PFSK-1 (cell line): Measurements from ENCODE around the gene C15orf61.

Experiments used
- POLR2AphosphoS5 ChIP-seq: IDR thresholded peaks from 2 replicates; pipeline ENCODE4 v1.6.1; 2012; ENCODE audit warnings: low read depth, mild to moderate bottlenecking, control low read depth, low read length, moderate library complexity
- TF ChIP-seq, protein P1 (sequence below), 2 experiments: IDR thresholded peaks; 2 replicates each; pipeline versions ENCODE4 v1.6.1 to v1.8.0; 2011 to 2012; ENCODE audit warnings: low read depth in 2 of 2, low read length in 2 of 2, control low read depth in 1 of 2, inconsistent platforms in 1 of 2, mild to moderate bottlenecking in 1 of 2, moderate library complexity in 1 of 2; ENCODE audit not compliant: insufficient read depth in 1 of 2

DNA sequence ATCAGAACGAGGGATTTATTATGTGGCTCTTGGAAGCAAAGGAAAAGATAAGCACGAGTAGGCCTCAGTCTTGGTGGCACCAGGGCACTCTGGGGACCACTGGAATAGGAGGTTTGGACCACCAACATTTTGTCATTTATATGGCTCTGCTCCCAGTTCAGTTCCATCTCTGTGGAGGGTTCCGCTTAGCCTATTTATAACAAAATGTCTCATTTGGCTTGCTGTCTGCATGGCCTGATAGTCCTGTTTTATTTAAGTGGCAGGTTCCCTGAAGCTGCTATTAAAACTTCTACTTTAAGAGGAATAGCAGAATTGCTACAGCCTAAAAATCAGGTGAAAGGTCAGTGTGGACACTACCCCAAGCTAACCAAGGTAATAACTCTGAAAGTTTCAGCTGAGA, 48.7 kb downstream of the C15orf61 start:
- no peak for TF ChIP-seq POLR2AphosphoS5
- TF ChIP-seq, protein P1, sequence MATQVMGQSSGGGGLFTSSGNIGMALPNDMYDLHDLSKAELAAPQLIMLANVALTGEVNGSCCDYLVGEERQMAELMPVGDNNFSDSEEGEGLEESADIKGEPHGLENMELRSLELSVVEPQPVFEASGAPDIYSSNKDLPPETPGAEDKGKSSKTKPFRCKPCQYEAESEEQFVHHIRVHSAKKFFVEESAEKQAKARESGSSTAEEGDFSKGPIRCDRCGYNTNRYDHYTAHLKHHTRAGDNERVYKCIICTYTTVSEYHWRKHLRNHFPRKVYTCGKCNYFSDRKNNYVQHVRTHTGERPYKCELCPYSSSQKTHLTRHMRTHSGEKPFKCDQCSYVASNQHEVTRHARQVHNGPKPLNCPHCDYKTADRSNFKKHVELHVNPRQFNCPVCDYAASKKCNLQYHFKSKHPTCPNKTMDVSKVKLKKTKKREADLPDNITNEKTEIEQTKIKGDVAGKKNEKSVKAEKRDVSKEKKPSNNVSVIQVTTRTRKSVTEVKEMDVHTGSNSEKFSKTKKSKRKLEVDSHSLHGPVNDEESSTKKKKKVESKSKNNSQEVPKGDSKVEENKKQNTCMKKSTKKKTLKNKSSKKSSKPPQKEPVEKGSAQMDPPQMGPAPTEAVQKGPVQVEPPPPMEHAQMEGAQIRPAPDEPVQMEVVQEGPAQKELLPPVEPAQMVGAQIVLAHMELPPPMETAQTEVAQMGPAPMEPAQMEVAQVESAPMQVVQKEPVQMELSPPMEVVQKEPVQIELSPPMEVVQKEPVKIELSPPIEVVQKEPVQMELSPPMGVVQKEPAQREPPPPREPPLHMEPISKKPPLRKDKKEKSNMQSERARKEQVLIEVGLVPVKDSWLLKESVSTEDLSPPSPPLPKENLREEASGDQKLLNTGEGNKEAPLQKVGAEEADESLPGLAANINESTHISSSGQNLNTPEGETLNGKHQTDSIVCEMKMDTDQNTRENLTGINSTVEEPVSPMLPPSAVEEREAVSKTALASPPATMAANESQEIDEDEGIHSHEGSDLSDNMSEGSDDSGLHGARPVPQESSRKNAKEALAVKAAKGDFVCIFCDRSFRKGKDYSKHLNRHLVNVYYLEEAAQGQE (IDR thresholded peaks at IDR 0.05; ENCODE audit: insufficient read depth in 1 of 2, low read depth in 2 of 2, low read length in 2 of 2) = no peak
